ENCODE data around the gene CFAP20.

The CFAP20 gene

GRCh38 chr16:58129097-58129936 lies at the start of gene CFAP20:
Gene CFAP20, minus strand, starts transcription at chr16:58129381. Its CDS starts 266 bp downstream, at chr16:58129115.
- DNase-seq: peak; percentile 98

- DNase-seq: no peak
Measured at GRCh38 chr16:58177353-58177710, 48.2 kb upstream of the CFAP20 start.

GRCh38 chr16:58176608-58177352 lies 47.6 kb upstream of the CFAP20 start:
- no peak for DNase-seq

- DNase-seq: no peak
Measured at GRCh38 chr16:58170223-58170622, 41.0 kb upstream of the CFAP20 start.

- no peak for DNase-seq
Measured at GRCh38 chr16:58160855-58161254, 31.7 kb upstream of the CFAP20 start.

GRCh38 chr16:58158725-58159124 lies 29.5 kb upstream of the CFAP20 start:
- no peak for DNase-seq

- DNase-seq: no peak
Measured at GRCh38 chr16:58157951-58158540, 28.9 kb upstream of the CFAP20 start.

GRCh38 chr16:58157239-58157638 lies 28.1 kb upstream of the CFAP20 start:
- no peak for DNase-seq

GRCh38 chr16:58155839-58156238 lies 26.7 kb upstream of the CFAP20 start:
- DNase-seq: no peak

GRCh38 chr16:58154345-58154744 lies 25.2 kb upstream of the CFAP20 start:
- no peak for DNase-seq

- DNase-seq: no peak
Measured at GRCh38 chr16:58152246-58152868, 23.2 kb upstream of the CFAP20 start.

- DNase-seq: no peak
Measured at GRCh38 chr16:58148526-58148925, 19.3 kb upstream of the CFAP20 start.

- no peak for DNase-seq
Measured at GRCh38 chr16:58148099-58148498, 18.9 kb upstream of the CFAP20 start.

- DNase-seq: no peak
Measured at GRCh38 chr16:58138852-58139251, 9.7 kb upstream of the CFAP20 start.

GRCh38 chr16:58137581-58137980 lies 8.4 kb upstream of the CFAP20 start:
- DNase-seq: no peak

- no peak for DNase-seq
Measured at GRCh38 chr16:58128711-58129096, 477 bp downstream of the CFAP20 start.

- no peak for DNase-seq
Measured at GRCh38 chr16:58128181-58128631, 975 bp downstream of the CFAP20 start.

- no peak for DNase-seq
Measured at GRCh38 chr16:58127634-58128033, 1.5 kb downstream of the CFAP20 start.

- DNase-seq: peak; percentile 49
Measured at GRCh38 chr16:58127033-58127556, 2.1 kb downstream of the CFAP20 start.

- DNase-seq: no peak
Measured at GRCh38 chr16:58126451-58126961, 2.7 kb downstream of the CFAP20 start.

- DNase-seq: no peak
Measured at GRCh38 chr16:58125781-58126335, 3.3 kb downstream of the CFAP20 start.

GRCh38 chr16:58125041-58125440 lies 4.1 kb downstream of the CFAP20 start:
- no peak for DNase-seq

- DNase-seq: no peak
Measured at GRCh38 chr16:58124601-58124915, 4.6 kb downstream of the CFAP20 start.
